Common myeloid progenitor, CD34-positive (primary cell): ENCODE results near the gene MPP3.

Experiments used
- CTCF ChIA-PET: fragments of 350-600 bp; sonication (Branson Sonifier 250); formaldehyde crosslinking; loops from one replicate; lab custom pipeline; 2021; ENCODE audit warnings: antibody characterized with exemption; lab: Charles Lee
- POLR2A ChIA-PET: fragments of 350-600 bp; sonication (Branson Sonifier 250); formaldehyde crosslinking; loops from one replicate; lab custom pipeline; 2021; ENCODE audit warnings: antibody characterized with exemption; lab: Charles Lee
- DNase-seq, 3 donors: peaks; one replicate each; pipeline versions ENCODE4 v3.0.0 to v3.0.0-alpha.2; 2013
- H3K27ac ChIP-seq, 2 experiments: 1 replicate in 1 of 2; 2 replicates in 1 of 2; pipeline ENCODE4 v1.7.0; 2013; ENCODE audit warnings: inconsistent platforms in 2 of 2, low read length in 2 of 2, mild to moderate bottlenecking in 2 of 2, low read depth in 1 of 2, moderate library complexity in 1 of 2; ENCODE audit not compliant: severe bottlenecking in 2 of 2, insufficient read depth in 1 of 2, poor library complexity in 1 of 2
- H3K27me3 ChIP-seq, 5 experiments: replicated peaks in 2 of 5; 1 replicate in 3 of 5; 2 replicates in 2 of 5; pipeline versions ENCODE4 v1.6.1 to v1.7.0; 2013; ENCODE audit warnings: low read length in 4 of 5, mild to moderate bottlenecking in 2 of 5, moderate library complexity in 2 of 5, inconsistent platforms in 1 of 5; ENCODE audit not compliant: insufficient read depth in 5 of 5, control insufficient read depth in 4 of 5
- H3K36me3 ChIP-seq, 4 experiments: 1 replicate in 2 of 4; 2 replicates in 2 of 4; pipeline versions ENCODE4 v1.6.1 to v1.7.0; 2013; ENCODE audit warnings: low read length in 3 of 4, control low read depth in 1 of 4, mild to moderate bottlenecking in 1 of 4; ENCODE audit not compliant: control insufficient read depth in 4 of 4, insufficient read depth in 4 of 4
- H3K4me1 ChIP-seq, 4 experiments: 1 replicate in 3 of 4; 2 replicates in 1 of 4; pipeline versions ENCODE4 v1.6.1 to v1.7.1; 2013; ENCODE audit warnings: low read length in 3 of 4, mild to moderate bottlenecking in 3 of 4, control low read depth in 1 of 4, inconsistent platforms in 1 of 4, moderate library complexity in 1 of 4; ENCODE audit not compliant: control insufficient read depth in 4 of 4, insufficient read depth in 4 of 4; ENCODE audit errors: control extremely low read depth in 1 of 4
- H3K4me3 ChIP-seq, 7 experiments: 1 replicate in 4 of 7; 2 replicates in 3 of 7; pipeline versions ENCODE4 v1.5.1 to v1.7.0; 2013; ENCODE audit warnings: mild to moderate bottlenecking in 7 of 7, low read length in 6 of 7, moderate library complexity in 6 of 7, inconsistent platforms in 2 of 7, low read depth in 2 of 7, control low read depth in 1 of 7; ENCODE audit not compliant: insufficient read depth in 4 of 7, control insufficient read depth in 1 of 7; ENCODE audit errors: extremely low read depth in 1 of 7
- H3K9me3 ChIP-seq, 5 experiments: 1 replicate in 4 of 5; 2 replicates in 1 of 5; pipeline versions ENCODE4 v1.6.1 to v1.7.1; 2013; ENCODE audit warnings: low read length in 4 of 5, mild to moderate bottlenecking in 2 of 5, inconsistent platforms in 1 of 5, low read depth in 1 of 5, moderate library complexity in 1 of 5; ENCODE audit not compliant: control insufficient read depth in 4 of 5, insufficient read depth in 2 of 5; ENCODE audit errors: control extremely low read depth in 1 of 5
- WGBS: methylation state at CpG from one replicate; pipeline ENCODE4 v1.1.5; 2013; ENCODE audit not compliant: insufficient coverage; 5-methylcytosine and 5-hydroxymethylcytosine counted together

The MPP3 gene

GRCh38 chr17:43854498-43854897, 21.6 kb upstream of the MPP3 start:
- H3K4me3 ChIP-seq, result no peak overlapping the region
- no peak for DNase-seq
- ChIA-PET CTCF (interaction anchor here (0.7 to 4.1 kb wide), 5 partner anchors 8 to 93 kb away, joined by 3 to 19 read pairs (median 4); partner anchors contain the start of gene CD300LG), POLR2A (no interaction called here)
- H3K4me1 ChIP-seq, result peaks cover 0 to 14% (median 9%) of the 10 kb centered on the region in 4 experiments
- H3K27ac ChIP-seq, result no peak overlapping the region
- no peaks in the 10 kb centered on the region for H3K27me3 ChIP-seq
- H3K9me3 ChIP-seq, result no peaks in the 10 kb centered on the region
- WGBS, result 90% methylated on average over 5 of the region's 8 CpGs
- no peaks in the 10 kb centered on the region for H3K36me3 ChIP-seq

GRCh38 chr17:43853546-43853945, 20.6 kb upstream of the MPP3 start:
- ChIA-PET CTCF (interaction anchor here (0.8 to 2.2 kb wide), 5 partner anchors 11 to 158 kb away, joined by 3 to 6 read pairs (median 4); no protein-coding TSS in a partner anchor), POLR2A (interaction anchor here (1.2 kb wide), 1 partner anchor 46 kb away, joined by 3 read pairs; no protein-coding TSS in a partner anchor)
- WGBS, result 85% methylated on average over 7 of the region's 7 CpGs
- H3K9me3 ChIP-seq, result no peaks in the 10 kb centered on the region
- H3K4me1 ChIP-seq, result peaks cover 0 to 14% (median 9%) of the 10 kb centered on the region in 4 experiments
- H3K27me3 ChIP-seq, result no peaks in the 10 kb centered on the region
- H3K4me3 ChIP-seq, result no peak overlapping the region
- no peaks in the 10 kb centered on the region for H3K36me3 ChIP-seq
- DNase-seq, result no peak
- H3K27ac ChIP-seq, result no peak overlapping the region

GRCh38 chr17:43852571-43852970, 19.6 kb upstream of the MPP3 start:
- no peaks in the 10 kb centered on the region for H3K27me3 ChIP-seq
- H3K9me3 ChIP-seq, result no peaks in the 10 kb centered on the region
- H3K27ac ChIP-seq, result no peak overlapping the region
- 95% methylated on average over 3 of the region's 8 CpGs for WGBS
- POLR2A ChIA-PET, result interaction anchor here (0.6 kb wide), 1 partner anchor 34 kb away, joined by 3 read pairs; no protein-coding TSS in a partner anchor
- no peak overlapping the region for H3K4me3 ChIP-seq
- DNase-seq, result no peak
- H3K36me3 ChIP-seq, result no peaks in the 10 kb centered on the region
- peaks cover 0 to 5% (median under 1%) of the 10 kb centered on the region in 4 experiments for H3K4me1 ChIP-seq
- CTCF ChIA-PET, result interaction anchor here (1.4 to 1.9 kb wide), 2 partner anchors 13 to 26 kb away, joined by 4 read pairs; no protein-coding TSS in a partner anchor

- Histone ChIP-seq H3K9me3 (no peaks in the 10 kb centered on the region), H3K27me3 (no peaks in the 10 kb centered on the region), H3K4me1 (peaks cover 0 to 17% (median 8%) of the 10 kb centered on the region in 4 experiments), H3K4me3 (no peak overlapping the region), H3K27ac (no peak overlapping the region), H3K36me3 (no peaks in the 10 kb centered on the region)
- 94% methylated on average over 5 of the region's 8 CpGs for WGBS
- DNase-seq, result no peak
- ChIA-PET POLR2A (no interaction called here), CTCF (interaction anchor here (1.2 kb wide), 1 partner anchor 15 kb away, joined by 3 read pairs; no protein-coding TSS in a partner anchor)
Observed at GRCh38 chr17:43849116-43849515, 16.2 kb upstream of the MPP3 start.

GRCh38 chr17:43848601-43849000, 15.7 kb upstream of the MPP3 start:
- no peak overlapping the region for H3K4me3 ChIP-seq
- H3K9me3 ChIP-seq, result no peaks in the 10 kb centered on the region
- ChIA-PET CTCF (interaction anchor here (1.2 to 3.8 kb wide), 2 partner anchors 8 to 15 kb away, joined by 3 to 19 read pairs; no protein-coding TSS in a partner anchor), POLR2A (no interaction called here)
- DNase-seq, result no peak
- H3K27me3 ChIP-seq, result no peaks in the 10 kb centered on the region
- WGBS, result 96% methylated on average over 5 of the region's 10 CpGs
- peaks cover 0 to 17% (median 8%) of the 10 kb centered on the region in 4 experiments for H3K4me1 ChIP-seq
- H3K36me3 ChIP-seq, result no peaks in the 10 kb centered on the region
- H3K27ac ChIP-seq, result no peak overlapping the region

- 26% methylated on average over 12 of the region's 17 CpGs for WGBS
- ChIA-PET POLR2A (no interaction called here), CTCF (interaction anchor here (0.7 to 3.8 kb wide), 20 partner anchors 9 to 152 kb away, joined by 3 to 19 read pairs (median 5); partner anchors contain the start of genes CFAP97D1 and MPP3)
- H3K4me1 ChIP-seq, result peaks cover 0 to 15% (median 8%) of the 10 kb centered on the region in 4 experiments
- peak in 2 of 3 donors; percentile 36 to 56 for DNase-seq
- no peak within 1 kb of the TSS for H3K4me3 ChIP-seq
- H3K27ac ChIP-seq, result no peak within 1 kb of the TSS
- H3K36me3 ChIP-seq, result no peaks in the 10 kb centered on the region
- no peaks in the 10 kb centered on the region for H3K9me3 ChIP-seq
- H3K27me3 ChIP-seq, result no peaks in the 10 kb centered on the region
Observed at GRCh38 chr17:43846963-43847371, 14.0 kb upstream of the MPP3 start, which contains the start of gene CD300LG. Gene CD300LG, plus strand, starts transcription at chr17:43847176. Its CDS starts 41 bp downstream, at chr17:43847217.

GRCh38 chr17:43846221-43846712, 13.3 kb upstream of the MPP3 start:
- peak; percentile 68 to 74 (median 71) for DNase-seq
- no peaks in the 10 kb centered on the region for H3K27me3 ChIP-seq
- no peak overlapping the region for H3K4me3 ChIP-seq
- 0% methylated on average over 8 of the region's 13 CpGs for WGBS
- H3K4me1 ChIP-seq, result peaks cover 0 to 15% (median 8%) of the 10 kb centered on the region in 4 experiments
- no peaks in the 10 kb centered on the region for H3K9me3 ChIP-seq
- no peak overlapping the region for H3K27ac ChIP-seq
- ChIA-PET POLR2A (interaction anchor here (0.6 kb wide), 1 partner anchor 197 kb away, joined by 3 read pairs; no protein-coding TSS in a partner anchor), CTCF (interaction anchor here (0.6 to 3.8 kb wide), 27 partner anchors 8 to 152 kb away, joined by 3 to 19 read pairs (median 4); partner anchors contain the start of genes CFAP97D1 and MPP3)
- H3K36me3 ChIP-seq, result no peaks in the 10 kb centered on the region
